Lower leg skin (tissue), 4 donors: ENCODE data around the gene DAGLB. TPM values are rescaled to one million over a fixed set of nuclear protein-coding genes. Genes with fewer than 3 reads are reported as not detected.

ENCODE experiments used
- DNase-seq, 2 donors: peaks; one replicate each; pipeline ENCODE4 v3.0.0-alpha.2; 2019; ENCODE audit warnings: low spot score in 2 of 2
- H3K4me3 ChIP-seq: fragments of 200-600 bp; sonication (generic); 2 replicates; pipeline ENCODE4 v1.5.1; 2017; ENCODE audit warnings: mild to moderate bottlenecking, low read depth; ENCODE audit not compliant: poor library complexity, severe bottlenecking
- CTCF ChIP-seq, 3 donors: fragments of 450-650 bp; IDR thresholded peaks; one replicate each; pipeline ENCODE4 v1.5.1; 2016; ENCODE audit warnings: antibody characterized with exemption in 3 of 3, mild to moderate bottlenecking in 3 of 3, moderate library complexity in 2 of 3
- POLR2A ChIP-seq, 2 donors: fragments of 450-650 bp; IDR thresholded peaks; one replicate each; pipeline ENCODE4 v1.6.1; 2016 to 2017; ENCODE audit warnings: antibody characterized with exemption in 2 of 2, mild to moderate bottlenecking in 1 of 2, moderate library complexity in 1 of 2
- WGBS, 2 donors: methylation state at CpG; one replicate each; pipeline ENCODE4 v1.1.5; 2018; 5-methylcytosine and 5-hydroxymethylcytosine counted together
- intact Hi-C: fragments of 100-400 bp; cut with DNase I; formaldehyde crosslinking; loops from one replicate; pipeline ENCODE4 v1.15.0; 2023; ENCODE audit warnings: low total_unique reads
- total RNA-seq, 4 donors: library from RNA; depleted of rRNA; stranded (reverse); fragments of >200 nt; gene quantifications; one replicate each; pipeline ENCODE4 v1.1.0, GENCODE V29; 2016

The DAGLB gene
- total RNA-seq, 4 donors from 2014 or later = 26.1 to 35.9 (median 27.5) TPM

GRCh38 chr7:6491194-6491593 lies 43.4 kb upstream of the DAGLB start:
- intact Hi-C loops = no loop called here
- no peak overlapping the region for H3K4me3 ChIP-seq
- no peak for DNase-seq
- WGBS, 2 donors = 89 to 91% methylated on average over 10 of the region's 10 CpGs
- no peak for TF ChIP-seq CTCF (IDR thresholded peaks at IDR 0.05)
- no peak for TF ChIP-seq POLR2A (IDR thresholded peaks at IDR 0.05)

GRCh38 chr7:6489612-6490011 lies 41.9 kb upstream of the DAGLB start:
- no peak for DNase-seq
- intact Hi-C loops = no loop called here
- WGBS, 2 donors = 18 to 30% methylated on average over 1 of the region's 1 CpG
- TF ChIP-seq CTCF (IDR thresholded peaks at IDR 0.05) (no peak), POLR2A (IDR thresholded peaks at IDR 0.05) (no peak)
- H3K4me3 ChIP-seq = no peak overlapping the region

GRCh38 chr7:6487184-6487545 lies 39.4 kb upstream of the DAGLB start:
- H3K4me3 ChIP-seq = no peak overlapping the region
- intact Hi-C loops = no loop called here
- no peak for DNase-seq
- TF ChIP-seq CTCF (IDR thresholded peaks at IDR 0.05) (no peak), POLR2A (IDR thresholded peaks at IDR 0.05) (no peak)
- 88 to 98% methylated on average over 4 of the region's 4 CpGs for WGBS, 2 donors

GRCh38 chr7:6486438-6487183 lies 38.9 kb upstream of the DAGLB start:
- DNase-seq = no peak
- TF ChIP-seq POLR2A (IDR thresholded peaks at IDR 0.05) (no peak), CTCF (IDR thresholded peaks at IDR 0.05) (no peak)
- no peak overlapping the region for H3K4me3 ChIP-seq
- WGBS, 2 donors = 91 to 97% methylated on average over 19 of the region's 19 CpGs
- intact Hi-C loops = no loop called here

- 17 to 19% methylated on average over 6 of the region's 6 CpGs for WGBS, 2 donors
- intact Hi-C loops = no loop called here
- DNase-seq = no peak
- TF ChIP-seq CTCF (IDR thresholded peaks at IDR 0.05) (no peak), POLR2A (IDR thresholded peaks at IDR 0.05) (no peak)
- H3K4me3 ChIP-seq = peak overlapping the region; percentile 96
Observed at GRCh38 chr7:6482743-6483119, 35.0 kb upstream of the DAGLB start.

GRCh38 chr7:6482307-6482706 lies 34.6 kb upstream of the DAGLB start:
- DNase-seq = no peak
- no peak overlapping the region for H3K4me3 ChIP-seq
- TF ChIP-seq POLR2A (IDR thresholded peaks at IDR 0.05) (no peak), CTCF (IDR thresholded peaks at IDR 0.05) (no peak)
- 46 to 48% methylated on average over 4 of the region's 4 CpGs for WGBS, 2 donors
- intact Hi-C loops = no loop called here
